PC-9 (cell line): ENCODE results near the gene TMEM147. TPM values are rescaled to one million over a fixed set of nuclear protein-coding genes. Genes with fewer than 3 reads are reported as not detected.

ENCODE experiments used
- BruUV-seq: library from RNA; stranded (reverse); fragments of 400-500 nt; replicated peaks from 2 replicates; lab custom pipeline; 2021; lab: Mats Ljungman, UMichigan
- CTCF ChIA-PET: fragments of 300-600 bp; sonication (Branson Sonifier 250); formaldehyde crosslinking; loops from one replicate; lab custom pipeline; 2022; ENCODE audit warnings: antibody characterized with exemption; lab: Charles Lee
- POLR2A ChIA-PET: fragments of 300-600 bp; sonication (Branson Sonifier 250); formaldehyde crosslinking; loops from one replicate; lab custom pipeline; 2022; ENCODE audit warnings: antibody characterized with exemption; ENCODE audit not compliant: unreplicated experiment; lab: Charles Lee
- DNase-seq, 2 experiments: peaks; one replicate each; pipeline versions ENCODE4 v3.0.0 to v3.0.0-alpha.2; 2015 to 2022; ENCODE audit warnings: mixed read lengths in 1 of 2
- H2AFZ ChIP-seq: fragments of 200-600 bp; sonication (generic); 2 replicates; pipeline ENCODE4 v1.8.1; 2017; ENCODE audit warnings: antibody characterized with exemption
- H3F3A ChIP-seq: fragments of 200-600 bp; sonication (generic); 2 replicates; pipeline ENCODE4 v1.8.1; 2017; ENCODE audit warnings: antibody characterized with exemption, mild to moderate bottlenecking, low read depth; ENCODE audit not compliant: insufficient read depth
- H3K27ac ChIP-seq: fragments of 200-600 bp; sonication (generic); 2 replicates; pipeline ENCODE4 v1.6.1; 2016; ENCODE audit warnings: mixed run types
- H3K27me3 ChIP-seq: fragments of 200-600 bp; sonication (generic); 2 replicates; pipeline ENCODE4 v1.6.1; 2016; ENCODE audit warnings: low read depth, mixed run types; ENCODE audit not compliant: insufficient read depth
- H3K36me3 ChIP-seq: fragments of 200-600 bp; sonication (generic); 2 replicates; pipeline ENCODE4 v1.6.1; 2016; ENCODE audit warnings: low read depth, mixed run types
- H3K4me1 ChIP-seq: fragments of 200-600 bp; sonication (generic); replicated peaks from 2 replicates; pipeline ENCODE4 v1.6.1; 2016; ENCODE audit warnings: mixed run types; ENCODE audit not compliant: insufficient read depth
- H3K4me2 ChIP-seq: fragments of 200-600 bp; sonication (generic); 2 replicates; pipeline ENCODE4 v1.6.1; 2017; ENCODE audit warnings: mixed run types
- H3K4me3 ChIP-seq: fragments of 200-600 bp; sonication (generic); 2 replicates; pipeline ENCODE4 v1.6.1; 2016; ENCODE audit warnings: mixed run types
- H3K79me2 ChIP-seq: fragments of 200-600 bp; sonication (generic); 2 replicates; pipeline ENCODE4 v1.6.1; 2017; ENCODE audit warnings: low read depth, mixed run types
- H3K9me2 ChIP-seq: fragments of 200-600 bp; sonication (generic); 2 replicates; pipeline ENCODE4 v1.8.1; 2017; ENCODE audit warnings: mild to moderate bottlenecking; ENCODE audit not compliant: insufficient read depth
- H3K9me3 ChIP-seq: fragments of 200-600 bp; sonication (generic); 2 replicates; pipeline ENCODE4 v1.8.1; 2016; ENCODE audit warnings: low read depth; ENCODE audit not compliant: insufficient read depth
- H4K20me1 ChIP-seq: fragments of 200-600 bp; sonication (generic); 2 replicates; pipeline ENCODE4 v1.8.1; 2017; ENCODE audit not compliant: insufficient read depth
- CTCF ChIP-seq: fragments of 200-600 bp; sonication (generic); conservative IDR thresholded peaks from 2 replicates; pipeline ENCODE4 v1.6.1; 2017; ENCODE audit warnings: mixed run types, antibody characterized with exemption, mild to moderate bottlenecking, moderate library complexity
- EZH2 ChIP-seq: fragments of 200-600 bp; sonication (generic); IDR thresholded peaks from 2 replicates; pipeline ENCODE4 v1.8.0; 2017; ENCODE audit warnings: antibody characterized with exemption, low read depth
- intact Hi-C: fragments of 100-400 bp; cut with micrococcal nuclease; formaldehyde crosslinking; loops from one replicate; pipeline ENCODE4 v1.10.0; 2022; ENCODE audit not compliant: unreplicated experiment
- total RNA-seq: library from RNA; stranded (reverse); gene quantifications from 2 replicates; pipeline ENCODE4 v1.2.3, GENCODE V29; 2021

Gene TMEM147
- total RNA-seq, 1 experiment from 2014 or later: 82.6 TPM

- CTCF ChIA-PET: interaction anchor here (2.6 kb wide), 1 partner anchor 39 kb away, joined by 10 read pairs; no protein-coding TSS in a partner anchor
- POLR2A ChIA-PET: no interaction called here
- no peaks in the 10 kb centered on the region for H3K27me3 ChIP-seq
- H2AFZ ChIP-seq: no peak overlapping the region
- TF ChIP-seq EZH2 (no peak), CTCF (peak; percentile 88)
- no peaks in the 10 kb centered on the region for H3K9me3 ChIP-seq
- H3K4me1 ChIP-seq: peaks cover 10% of the 10 kb centered on the region
- peaks cover 32% of the 10 kb centered on the region for H3K79me2 ChIP-seq
- no peak overlapping the region for H3K27ac ChIP-seq
- 0 out of 2 replicates have a peak, but pooled peaks cover 6% of the 10 kb centered on the region for H3K36me3 ChIP-seq
- no peak overlapping the region for H3K4me3 ChIP-seq
- no peaks in the 10 kb centered on the region for H3K9me2 ChIP-seq
- intact Hi-C loops: loop anchor here (1.0 to 5.0 kb wide), 3 partner anchors 93 to 383 kb away; partner anchors contain the start of gene ETV2
- BruUV-seq: no TSS peak
- H4K20me1 ChIP-seq: no peaks in the 10 kb centered on the region; the same call in 1 of the 2 replicates
- no peak overlapping the region for H3K4me2 ChIP-seq
- H3F3A ChIP-seq: no peaks in the 10 kb centered on the region; the same call in 1 of the 2 replicates
- peak; percentile 46 to 50 for DNase-seq
These were observed 3.9 kb downstream of the TMEM147 start for GRCh38 chr19:35549174-35549788.

DNA sequence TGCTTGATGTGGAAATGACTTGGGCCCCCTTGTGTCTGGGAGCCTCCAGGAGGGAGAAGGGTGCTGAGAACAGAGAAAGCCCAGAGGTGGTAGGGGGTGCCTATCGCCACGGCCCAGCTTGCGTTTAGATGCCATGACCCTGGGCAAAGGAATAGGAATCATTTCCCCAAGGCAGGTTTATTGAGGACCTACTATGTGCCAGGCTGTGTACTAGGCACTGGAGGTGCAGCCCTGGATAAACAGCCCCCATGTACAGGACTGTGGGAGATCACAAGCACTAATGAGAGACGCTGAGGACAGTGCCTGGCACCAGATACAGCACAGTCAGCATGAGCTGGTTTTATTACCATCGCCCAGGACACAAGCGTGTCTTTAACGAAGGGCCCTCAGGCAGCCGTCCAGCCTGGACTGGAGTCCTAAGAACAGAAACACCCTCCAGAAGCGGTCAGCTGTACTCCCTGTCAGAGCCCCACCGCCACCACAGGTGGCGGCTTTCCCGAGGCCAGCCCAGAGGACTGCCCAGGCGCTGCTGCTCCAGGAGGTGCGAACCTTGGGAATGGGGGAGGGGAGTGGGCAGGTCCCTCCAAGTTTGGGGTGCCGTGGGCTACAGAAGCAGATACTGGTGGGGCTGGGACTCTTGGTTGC is 4.6 kb downstream of the TMEM147 start:
- CTCF ChIA-PET: interaction anchor here (2.6 kb wide), 1 partner anchor 40 kb away, joined by 10 read pairs; no protein-coding TSS in a partner anchor

More for the DNA sequence above, 4.6 kb downstream of the TMEM147 start:
- Histone ChIP-seq H3K4me1 (peaks cover 7% of the 10 kb centered on the region), H3K9me3 (no peaks in the 10 kb centered on the region), H3K36me3 (0 out of 2 replicates have a peak, but pooled peaks cover 6% of the 10 kb centered on the region), H2AFZ (no peak overlapping the region), H4K20me1 (no peaks in the 10 kb centered on the region; the same call in 1 of the 2 replicates), H3F3A (no peaks in the 10 kb centered on the region; the same call in 1 of the 2 replicates), H3K9me2 (no peaks in the 10 kb centered on the region), H3K27ac (no peak overlapping the region), H3K4me2 (no peak overlapping the region), H3K79me2 (peaks cover 25% of the 10 kb centered on the region), H3K4me3 (no peak overlapping the region), H3K27me3 (no peaks in the 10 kb centered on the region)
- no TSS peak for BruUV-seq
- DNase-seq: no peak
- intact Hi-C loops: loop anchor here (1.0 to 5.0 kb wide), 3 partner anchors 92 to 382 kb away; partner anchors contain the start of gene ETV2
- POLR2A ChIA-PET: no interaction called here
- TF ChIP-seq CTCF (no peak), EZH2 (no peak)
